B cell (primary cell): ENCODE measurements around the gene SLC22A15. TPM values are rescaled to one million over a fixed set of nuclear protein-coding genes. Genes with fewer than 3 reads are reported as not detected.

Experiments
- ATAC-seq: fragments of 200-7000 bp; cut with Tn5 transposase; one replicate; pipeline ENCODE4 v1.10.0; 2021; ENCODE audit warnings: low read depth, mild to moderate bottlenecking, moderate number of reproducible peaks, moderate library complexity
- CTCF ChIA-PET: fragments of 350-600 bp; sonication (Branson Sonifier 250); formaldehyde crosslinking; loops from one replicate; lab custom pipeline; 2021; ENCODE audit warnings: antibody characterized with exemption, inconsistent platforms; lab: Charles Lee
- POLR2A ChIA-PET: fragments of 350-600 bp; sonication (Branson Sonifier 250); formaldehyde crosslinking; loops from one replicate; lab custom pipeline; 2021; ENCODE audit warnings: antibody characterized with exemption; lab: Charles Lee
- DNase-seq: peaks from one replicate; pipeline ENCODE4 v3.0.0; 2013
- H2AFZ ChIP-seq: 2 replicates; pipeline ENCODE4 v1.6.1; 2012; ENCODE audit warnings: mild to moderate bottlenecking, low read depth, low read length; ENCODE audit not compliant: insufficient read depth, poor library complexity, severe bottlenecking
- H3K27ac ChIP-seq, 2 donors: 1 replicate in 1 of 2; 2 replicates in 1 of 2; pipeline ENCODE4 v1.5.1; 2012 to 2013; ENCODE audit warnings: low read length in 2 of 2, mild to moderate bottlenecking in 2 of 2, moderate library complexity in 1 of 2
- H3K27me3 ChIP-seq, 4 experiments: fragments of 200-600 bp in 1 of 4; sonication (generic) in 1 of 4; replicated peaks in 1 of 4; 1 replicate in 2 of 4; 2 replicates in 2 of 4; pipeline versions ENCODE4 v1.6.1 to v1.7.0; 2013 to 2016; ENCODE audit warnings: low read length in 3 of 4, mild to moderate bottlenecking in 2 of 4, mixed read lengths in 1 of 4, moderate library complexity in 1 of 4; ENCODE audit not compliant: insufficient read depth in 4 of 4, control insufficient read depth in 3 of 4; ENCODE audit errors: control extremely low read depth in 1 of 4
- H3K36me3 ChIP-seq, 2 experiments: replicated peaks in 1 of 2; 1 replicate in 1 of 2; 2 replicates in 1 of 2; pipeline versions ENCODE4 v1.6.1 to v1.7.1; 2013; ENCODE audit warnings: low read length in 1 of 2; ENCODE audit not compliant: insufficient read depth in 2 of 2, control insufficient read depth in 1 of 2; ENCODE audit errors: control extremely low read depth in 1 of 2, extremely low read depth in 1 of 2
- H3K4me1 ChIP-seq, 2 donors: fragments of 200-600 bp in 1 of 2; sonication (generic) in 1 of 2; 1 replicate in 1 of 2; 2 replicates in 1 of 2; pipeline versions ENCODE4 v1.5.1 to v1.6.1; 2013 to 2017; ENCODE audit warnings: low read length in 2 of 2; ENCODE audit not compliant: control insufficient read depth in 2 of 2, insufficient read depth in 2 of 2
- H3K4me2 ChIP-seq: replicated peaks from 2 replicates; pipeline ENCODE3; 2012; ENCODE audit warnings: mild to moderate bottlenecking, low read depth, low read length; ENCODE audit not compliant: poor library complexity, severe bottlenecking
- H3K4me3 ChIP-seq, 5 experiments: fragments of 200-600 bp in 1 of 5; sonication (generic) in 1 of 5; 1 replicate in 3 of 5; 2 replicates in 2 of 5; pipeline versions ENCODE4 v1.5.1 to v1.7.0; 2011 to 2016; ENCODE audit warnings: low read length in 4 of 5, mild to moderate bottlenecking in 4 of 5, low read depth in 2 of 5, control low read depth in 1 of 5, moderate library complexity in 1 of 5; ENCODE audit not compliant: insufficient read depth in 1 of 5; ENCODE audit errors: control extremely low read depth in 1 of 5, extremely low read depth in 1 of 5
- H3K79me2 ChIP-seq: fragments of 200-600 bp; sonication (generic); one replicate; pipeline ENCODE4 v1.6.0; 2016; ENCODE audit warnings: low read length; ENCODE audit not compliant: control insufficient read depth, insufficient read depth
- H3K9ac ChIP-seq: fragments of 200-600 bp; sonication (generic); 2 replicates; pipeline ENCODE4 v1.6.1; 2017; ENCODE audit warnings: mild to moderate bottlenecking, low read length, moderate library complexity
- H3K9me3 ChIP-seq, 3 donors: one replicate each; pipeline versions ENCODE4 v1.6.1 to v1.7.1; 2013; ENCODE audit warnings: low read length in 2 of 3; ENCODE audit not compliant: control insufficient read depth in 2 of 3, insufficient read depth in 1 of 3; ENCODE audit errors: control extremely low read depth in 1 of 3
- H4K20me1 ChIP-seq: 2 replicates; pipeline ENCODE4 v1.6.0; 2012; ENCODE audit warnings: mild to moderate bottlenecking, low read length; ENCODE audit not compliant: insufficient read depth, control insufficient read depth, poor library complexity, severe bottlenecking
- H3K27ac Mint-ChIP-seq: one replicate; pipeline ENCODE4 v1.8.0; 2021; ENCODE audit warnings: mixed read lengths
- H3K27me3 Mint-ChIP-seq: one replicate; pipeline ENCODE4 v1.8.0; 2021; ENCODE audit warnings: mixed read lengths
- H3K4me1 Mint-ChIP-seq: one replicate; pipeline ENCODE4 v1.8.0; 2021; ENCODE audit warnings: mixed read lengths
- H3K4me3 Mint-ChIP-seq: one replicate; pipeline ENCODE4 v1.8.0; 2021; ENCODE audit warnings: mixed read lengths
- H3K9me3 Mint-ChIP-seq: one replicate; pipeline ENCODE4 v1.8.0; 2022; ENCODE audit warnings: mixed read lengths; ENCODE audit not compliant: insufficient read depth
- EZH2 ChIP-seq: IDR thresholded peaks from 2 replicates; pipeline ENCODE4 v1.6.1; 2012; ENCODE audit warnings: borderline replicate concordance, low read depth, mild to moderate bottlenecking, moderate library complexity, low read length; ENCODE audit not compliant: insufficient read depth, poor library complexity, severe bottlenecking
- WGBS: methylation state at CpG from one replicate; pipeline ENCODE4 v1.1.5; 2013; ENCODE audit warnings: missing lambda C conversion rate; ENCODE audit not compliant: insufficient coverage; 5-methylcytosine and 5-hydroxymethylcytosine counted together
- intact Hi-C: fragments of 100-400 bp; cut with micrococcal nuclease; formaldehyde crosslinking; loops from one replicate; pipeline ENCODE4 v1.10.0; 2022
- polyA plus RNA-seq: library from polyadenylated mRNA; depleted of rRNA; stranded (reverse); fragments of >200 nt; gene quantifications from 2 replicates; pipeline ENCODE4 v1.2.3, GENCODE V29; 2012
- total RNA-seq, 2 donors: library from RNA; stranded (reverse); fragments of 120-200 nt in 1 of 2; gene quantifications; 1 replicate in 1 of 2; 2 replicates in 1 of 2; pipeline versions ENCODE4 v1.2.3 to v1.2.4, GENCODE V29; 2013 to 2022
- TF ChIP-seq, protein P1 (sequence below): fragments of 200-600 bp; IDR thresholded peaks from one replicate; pipeline ENCODE4 v1.8.0; 2022; ENCODE audit warnings: antibody characterized with exemption, mild to moderate bottlenecking

The SLC22A15 gene
- total and polyA plus RNA-seq, 2 donors (not counting 1 experiment from before 2014, with no cell fraction given): 3.9 to 7.5 TPM

DNA sequence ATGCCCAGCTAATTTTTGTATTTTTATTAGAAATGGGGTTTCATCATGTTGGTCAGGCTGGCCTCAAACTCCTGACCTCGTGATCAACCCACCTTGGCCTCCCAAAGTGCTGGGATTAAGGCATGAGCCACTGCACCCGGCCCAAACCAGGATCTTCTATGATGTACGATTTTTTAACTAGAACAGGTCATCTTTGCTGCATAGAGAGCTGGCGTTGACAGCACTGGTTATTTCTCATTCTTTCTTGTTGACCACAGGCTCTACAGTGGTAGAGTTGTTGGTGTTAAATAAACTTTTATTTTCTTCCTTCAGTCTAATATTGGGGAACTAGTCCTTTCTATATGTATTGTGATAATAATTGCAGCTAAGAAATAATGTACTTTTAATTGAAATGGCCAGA, 131.1 kb downstream of the SLC22A15 start:
- ChIA-PET CTCF (no interaction called here), POLR2A (no interaction called here)
- TF ChIP-seq, protein P1, sequence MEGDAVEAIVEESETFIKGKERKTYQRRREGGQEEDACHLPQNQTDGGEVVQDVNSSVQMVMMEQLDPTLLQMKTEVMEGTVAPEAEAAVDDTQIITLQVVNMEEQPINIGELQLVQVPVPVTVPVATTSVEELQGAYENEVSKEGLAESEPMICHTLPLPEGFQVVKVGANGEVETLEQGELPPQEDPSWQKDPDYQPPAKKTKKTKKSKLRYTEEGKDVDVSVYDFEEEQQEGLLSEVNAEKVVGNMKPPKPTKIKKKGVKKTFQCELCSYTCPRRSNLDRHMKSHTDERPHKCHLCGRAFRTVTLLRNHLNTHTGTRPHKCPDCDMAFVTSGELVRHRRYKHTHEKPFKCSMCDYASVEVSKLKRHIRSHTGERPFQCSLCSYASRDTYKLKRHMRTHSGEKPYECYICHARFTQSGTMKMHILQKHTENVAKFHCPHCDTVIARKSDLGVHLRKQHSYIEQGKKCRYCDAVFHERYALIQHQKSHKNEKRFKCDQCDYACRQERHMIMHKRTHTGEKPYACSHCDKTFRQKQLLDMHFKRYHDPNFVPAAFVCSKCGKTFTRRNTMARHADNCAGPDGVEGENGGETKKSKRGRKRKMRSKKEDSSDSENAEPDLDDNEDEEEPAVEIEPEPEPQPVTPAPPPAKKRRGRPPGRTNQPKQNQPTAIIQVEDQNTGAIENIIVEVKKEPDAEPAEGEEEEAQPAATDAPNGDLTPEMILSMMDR: no peak
- no peak for TF ChIP-seq EZH2
- no peak overlapping the region for H3K4me3 Mint-ChIP-seq
- no peaks in the 10 kb centered on the region for H3K9me3 Mint-ChIP-seq
- Histone ChIP-seq H3K4me3 (no peak overlapping the region), H2AFZ (no peak overlapping the region), H3K36me3 (no peaks in the 10 kb centered on the region), H3K4me1 (no peaks in the 10 kb centered on the region), H3K79me2 (no peaks in the 10 kb centered on the region), H3K27me3 (peaks cover 0 to 4% (median 2%) of the 10 kb centered on the region in 4 experiments), H3K4me2 (no peak overlapping the region), H4K20me1 (no peaks in the 10 kb centered on the region), H3K9me3 (no peaks in the 10 kb centered on the region), H3K27ac (no peak overlapping the region), H3K9ac (no peak overlapping the region)
- H3K4me1 Mint-ChIP-seq: no peaks in the 10 kb centered on the region
- no peak overlapping the region for H3K27ac Mint-ChIP-seq
- intact Hi-C loops: no loop called here
- no peak for DNase-seq
- peaks cover 16% of the 10 kb centered on the region for H3K27me3 Mint-ChIP-seq
- WGBS: 90% methylated on average over 3 of the region's 4 CpGs
- ATAC-seq: no peak

DNA sequence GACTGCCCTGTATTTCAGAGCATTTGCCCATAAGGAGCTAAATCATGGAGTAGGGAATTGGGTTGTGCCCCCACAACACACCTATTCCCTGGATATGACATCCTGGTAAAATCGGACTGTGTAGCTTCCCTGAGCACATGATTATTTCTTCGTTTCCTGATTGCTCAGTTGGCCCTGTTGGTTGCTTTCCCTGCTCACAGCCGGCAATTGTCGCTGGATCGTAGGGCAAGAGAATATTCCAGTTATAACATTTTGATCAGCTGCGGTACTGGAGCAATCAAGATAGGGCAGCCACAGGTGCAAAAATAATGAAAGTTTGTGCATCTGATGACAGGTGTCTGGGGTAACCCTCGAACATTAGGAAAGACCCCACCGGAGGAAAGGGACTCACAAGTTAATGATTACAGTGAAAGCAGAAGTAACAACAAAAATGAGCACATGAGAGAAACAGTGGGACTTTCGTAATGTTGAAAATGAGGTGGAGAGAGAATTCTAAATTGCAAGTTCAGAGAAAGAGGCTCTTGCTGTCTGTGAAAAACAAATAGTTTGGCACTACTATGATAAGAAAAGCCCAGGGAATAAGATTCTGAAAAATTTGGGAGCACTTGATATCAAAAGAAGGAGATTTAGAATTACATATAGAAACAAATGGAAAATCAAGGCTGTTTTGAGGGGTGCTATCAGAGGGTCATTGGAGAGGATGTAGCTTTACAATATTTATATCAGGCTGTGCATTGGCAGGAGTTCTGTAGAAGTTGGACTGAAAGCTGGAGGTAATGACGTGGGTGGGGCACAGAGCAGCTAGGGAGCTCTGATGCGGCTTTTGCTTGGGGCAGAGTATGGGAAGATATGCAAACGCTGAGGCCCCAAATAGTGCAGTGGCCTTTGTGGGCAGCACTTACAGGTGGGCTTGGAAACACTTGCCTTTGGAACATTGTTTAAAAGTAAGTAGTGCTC, 134.5 kb downstream of the SLC22A15 start, which contains the start of gene MAB21L3:
TSS of gene MAB21L3 (plus strand) at position 833 of the 957 bp plus-strand sequence. CDS start 1,217 bp downstream, outside the sequence.
- no peak within 1 kb of the TSS for H3K27ac Mint-ChIP-seq
- no peak within 1 kb of the TSS for H3K4me3 Mint-ChIP-seq
- H3K4me1 Mint-ChIP-seq: no peaks in the 10 kb centered on the region
- H3K4me2 ChIP-seq: no peak within 1 kb of the TSS
- H3K9ac ChIP-seq: no peak within 1 kb of the TSS
- peaks cover 0 to 8% (median 2%) of the 10 kb centered on the region in 4 experiments for H3K27me3 ChIP-seq
- no peak within 1 kb of the TSS for H3K4me3 ChIP-seq
- H3K79me2 ChIP-seq: no peaks in the 10 kb centered on the region
- H3K9me3 ChIP-seq: no peaks in the 10 kb centered on the region
- H3K9me3 Mint-ChIP-seq: no peaks in the 10 kb centered on the region
- POLR2A ChIA-PET: no interaction called here
- no peaks in the 10 kb centered on the region for H4K20me1 ChIP-seq
- ATAC-seq (no peak), DNase-seq (no peak)
- H2AFZ ChIP-seq: no peak within 1 kb of the TSS
- TF ChIP-seq EZH2: no peak
- TF ChIP-seq, protein P1: no peak
- WGBS: 68% methylated on average over 12 of the region's 12 CpGs
- peaks cover 17% of the 10 kb centered on the region for H3K27me3 Mint-ChIP-seq
- no peaks in the 10 kb centered on the region for H3K36me3 ChIP-seq
- CTCF ChIA-PET: no interaction called here
- H3K27ac ChIP-seq: no peak within 1 kb of the TSS
- H3K4me1 ChIP-seq: no peaks in the 10 kb centered on the region
- intact Hi-C loops: no loop called here
